ENCODE measurements around the gene MRPL23.

DNA sequence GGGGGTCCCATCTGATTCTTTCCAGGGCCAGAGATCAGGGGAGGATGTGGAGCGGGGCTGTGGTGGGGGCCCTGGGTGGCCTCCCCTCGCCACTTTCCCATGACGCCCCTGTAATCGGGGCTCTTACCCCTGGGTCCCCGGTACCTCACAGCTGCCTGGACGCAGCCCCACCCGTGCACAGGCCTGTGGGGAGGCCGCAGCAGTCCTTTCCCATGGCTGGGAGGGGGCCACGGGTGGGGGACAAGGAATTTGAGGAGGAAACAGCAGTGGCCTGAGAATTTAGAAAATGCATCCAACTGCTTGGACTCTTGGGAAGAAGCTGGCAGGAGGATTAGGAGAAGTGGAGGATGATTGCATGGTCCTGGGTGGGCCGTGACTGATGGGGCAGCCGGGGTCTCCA, 32.5 kb downstream of the MRPL23 start:
- TF ChIP-seq, protein P1, sequence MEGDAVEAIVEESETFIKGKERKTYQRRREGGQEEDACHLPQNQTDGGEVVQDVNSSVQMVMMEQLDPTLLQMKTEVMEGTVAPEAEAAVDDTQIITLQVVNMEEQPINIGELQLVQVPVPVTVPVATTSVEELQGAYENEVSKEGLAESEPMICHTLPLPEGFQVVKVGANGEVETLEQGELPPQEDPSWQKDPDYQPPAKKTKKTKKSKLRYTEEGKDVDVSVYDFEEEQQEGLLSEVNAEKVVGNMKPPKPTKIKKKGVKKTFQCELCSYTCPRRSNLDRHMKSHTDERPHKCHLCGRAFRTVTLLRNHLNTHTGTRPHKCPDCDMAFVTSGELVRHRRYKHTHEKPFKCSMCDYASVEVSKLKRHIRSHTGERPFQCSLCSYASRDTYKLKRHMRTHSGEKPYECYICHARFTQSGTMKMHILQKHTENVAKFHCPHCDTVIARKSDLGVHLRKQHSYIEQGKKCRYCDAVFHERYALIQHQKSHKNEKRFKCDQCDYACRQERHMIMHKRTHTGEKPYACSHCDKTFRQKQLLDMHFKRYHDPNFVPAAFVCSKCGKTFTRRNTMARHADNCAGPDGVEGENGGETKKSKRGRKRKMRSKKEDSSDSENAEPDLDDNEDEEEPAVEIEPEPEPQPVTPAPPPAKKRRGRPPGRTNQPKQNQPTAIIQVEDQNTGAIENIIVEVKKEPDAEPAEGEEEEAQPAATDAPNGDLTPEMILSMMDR (IDR thresholded peaks at IDR 0.05; ENCODE audit: low read depth, low read length, poor library complexity, severe bottlenecking): no peak
- TF ChIP-seq EZH2phosphoT487 (IDR thresholded peaks at IDR 0.05; ENCODE audit: borderline replicate concordance, low read length): no peak

All from DOHH2 (cell line).